HL-60 (cell line): ENCODE measurements around the gene ZCCHC2.

ENCODE experiments used
- DNase-seq, 2 experiments: peaks; one replicate each; pipeline ENCODE4 v3.0.0-alpha.2; 2010 to 2020; ENCODE audit warnings: low read depth in 1 of 2, low spot score in 1 of 2
- H3K27ac ChIP-seq: fragments of 250-450 bp; sonication (Bioruptor Pico); replicated peaks from 2 replicates; pipeline ENCODE4 v1.5.1; 2020; ENCODE audit warnings: mild to moderate bottlenecking, moderate library complexity
- H3K27me3 ChIP-seq: fragments of 250-450 bp; sonication (Bioruptor Pico); 2 replicates; pipeline ENCODE4 v1.5.1; 2021; ENCODE audit warnings: mild to moderate bottlenecking, moderate library complexity; ENCODE audit not compliant: insufficient read depth, poor library complexity, severe bottlenecking
- H3K4me3 ChIP-seq: replicated peaks from 2 replicates; pipeline ENCODE4 v1.5.1; 2011; ENCODE audit warnings: mild to moderate bottlenecking, control low read depth, low read length; ENCODE audit not compliant: insufficient read depth
- CTCF ChIP-seq: IDR thresholded peaks from one replicate; pipeline ENCODE4 v1.5.1; 2011; ENCODE audit warnings: low read length, control low read depth, inconsistent platforms; ENCODE audit not compliant: insufficient read depth
- GABPA ChIP-seq: IDR thresholded peaks from 2 replicates; pipeline ENCODE4 v1.6.1; 2012; ENCODE audit warnings: low read depth
- POLR2AphosphoS5 ChIP-seq: IDR thresholded peaks from 2 replicates; pipeline ENCODE4 v1.6.1; 2012; ENCODE audit warnings: low read depth
- REST ChIP-seq: IDR thresholded peaks from 2 replicates; pipeline ENCODE4 v1.6.1; 2012; ENCODE audit warnings: low read depth; ENCODE audit not compliant: insufficient replicate concordance
- SPI1 ChIP-seq: IDR thresholded peaks from 2 replicates; pipeline ENCODE4 v1.6.1; 2012; ENCODE audit warnings: low read depth, mild to moderate bottlenecking, borderline replicate concordance

The ZCCHC2 gene

GRCh38 chr18:62499263-62499650, 23.6 kb upstream of the ZCCHC2 start:
- Histone ChIP-seq H3K27me3 (no peaks in the 10 kb centered on the region), H3K4me3 (no peak overlapping the region), H3K27ac (no peak overlapping the region)
- TF ChIP-seq POLR2AphosphoS5 (peak; percentile 36; the same call in 1 of the 2 replicates), GABPA (no peak), SPI1 (peak; percentile 59; the same call in 1 of the 2 replicates), CTCF (no peak)
- DNase-seq: peak in 1 of 2 experiments; percentile 73

GRCh38 chr18:62500174-62500573, 22.7 kb upstream of the ZCCHC2 start:
- no peak for DNase-seq

GRCh38 chr18:62500966-62501591, 21.7 kb upstream of the ZCCHC2 start:
- Histone ChIP-seq H3K27me3 (no peaks in the 10 kb centered on the region), H3K4me3 (no peak overlapping the region), H3K27ac (no peak overlapping the region)
- no peak for DNase-seq
- TF ChIP-seq CTCF (no peak), POLR2AphosphoS5 (no peak), SPI1 (no peak), REST (no peak)

More at GRCh38 chr18:62500174-62500573, 22.7 kb upstream of the ZCCHC2 start:
- no peak overlapping the region for H3K4me3 ChIP-seq
- H3K27ac ChIP-seq: no peak overlapping the region
- no peak for TF ChIP-seq REST
- TF ChIP-seq POLR2AphosphoS5: no peak
- no peak; the same call in 1 of the 2 replicates for TF ChIP-seq SPI1
- no peak for TF ChIP-seq CTCF
- no peak for TF ChIP-seq GABPA
- no peaks in the 10 kb centered on the region for H3K27me3 ChIP-seq
